GM12878 (cell line): ENCODE measurements around the gene APBB1IP.

ENCODE experiments used
- PKNOX1 ChIP-seq: fragments of 450-650 bp; IDR thresholded peaks from 2 replicates; pipeline ENCODE4 v1.6.1; 2016; ENCODE audit warnings: mild to moderate bottlenecking
- POLR2A ChIP-seq: IDR thresholded peaks from 2 replicates; pipeline ENCODE4 v1.6.1; 2011; ENCODE audit warnings: low read depth, mild to moderate bottlenecking, low read length

GRCh38 chr10:26448292-26448691, 10.2 kb downstream of the APBB1IP start:
- TF ChIP-seq POLR2A = no peak
- TF ChIP-seq PKNOX1 = no peak
